HG03139 (cell line): ENCODE results near the gene CACNA1G.

Experiments
- ATAC-seq: cut with Tn5 transposase; IDR thresholded peaks from one replicate; pipeline ENCODE4 v1.9.1; 2021; ENCODE audit not compliant: unreplicated experiment

Gene CACNA1G

GRCh38 chr17:50665838-50666237 lies 105.3 kb downstream of the CACNA1G start:
- no peak for ATAC-seq

GRCh38 chr17:50666316-50666715 lies 105.8 kb downstream of the CACNA1G start:
- ATAC-seq, result no peak

- no peak for ATAC-seq
These were observed 106.9 kb downstream of the CACNA1G start for GRCh38 chr17:50667259-50668024.

GRCh38 chr17:50668025-50668837 lies 107.7 kb downstream of the CACNA1G start:
- no peak for ATAC-seq

- ATAC-seq, result no peak
These were observed 108.5 kb downstream of the CACNA1G start for GRCh38 chr17:50668838-50669581.

- ATAC-seq, result no peak
These were observed 111.6 kb downstream of the CACNA1G start for GRCh38 chr17:50672071-50672470.

GRCh38 chr17:50672831-50673551 lies 112.5 kb downstream of the CACNA1G start:
- ATAC-seq, result no peak

GRCh38 chr17:50675190-50675589 lies 114.7 kb downstream of the CACNA1G start:
- ATAC-seq, result no peak

- ATAC-seq, result no peak
These were observed 115.1 kb downstream of the CACNA1G start for GRCh38 chr17:50675627-50676026.

- ATAC-seq, result no peak
These were observed 115.8 kb downstream of the CACNA1G start for GRCh38 chr17:50676065-50676975.
